Measurements from ENCODE around the gene KLK15.
A peak's percentile ranks its signal among the peaks of the same experiment; 100 is the strongest.

KLK15 gene

GRCh38 chr19:50833117-50833801 is at the start of gene KLK15:
Gene KLK15 (minus strand): TSS chr19:50833574. CDS start chr19:50831492, 2,082 bp downstream.
- DNase-seq = no peak

DNA sequence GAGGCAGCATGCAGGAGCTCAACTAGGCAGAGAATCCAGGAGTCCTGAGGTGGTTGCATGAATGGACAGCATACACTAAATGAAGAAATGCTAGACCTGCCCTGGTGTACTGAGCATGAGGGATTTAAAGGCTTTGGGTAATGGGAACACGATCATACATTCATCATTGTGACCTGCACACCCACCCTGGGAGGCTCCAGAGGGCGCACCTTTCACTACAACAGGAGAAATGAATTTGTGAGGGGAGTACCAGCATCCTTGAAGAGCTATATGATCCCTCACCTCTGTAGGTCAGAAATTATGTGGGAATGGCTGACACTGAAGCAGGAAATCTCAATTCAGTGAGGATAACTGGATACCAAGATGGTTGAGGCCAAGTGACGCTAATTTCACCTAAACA is 48.8 kb upstream of the KLK15 start:
- DNase-seq = no peak

DNA sequence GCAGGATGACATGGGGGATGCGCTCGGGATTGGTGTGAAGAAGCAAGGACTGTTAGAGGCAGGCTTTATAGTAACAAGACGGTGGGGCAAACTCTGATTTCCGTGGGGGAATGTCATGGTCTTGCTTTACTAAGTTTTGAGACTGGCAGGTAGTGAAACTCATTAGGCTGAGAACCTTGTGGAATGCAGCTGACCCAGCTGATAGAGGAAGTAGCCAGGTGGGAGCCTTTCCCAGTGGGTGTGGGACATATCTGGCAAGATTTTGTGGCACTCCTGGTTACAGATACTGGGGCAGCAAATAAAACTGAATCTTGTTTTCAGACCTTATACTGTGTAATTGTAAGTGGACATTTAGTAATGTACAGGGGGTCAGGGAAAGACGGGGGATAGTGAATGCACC is 46.9 kb upstream of the KLK15 start:
- no peak for DNase-seq

GRCh38 chr19:50878851-50879250 is 45.5 kb upstream of the KLK15 start:
- no peak for DNase-seq

GRCh38 chr19:50877338-50877737 is 44.0 kb upstream of the KLK15 start:
- DNase-seq = no peak

GRCh38 chr19:50876456-50876855 is 43.1 kb upstream of the KLK15 start:
- DNase-seq = peak; percentile 66

DNA sequence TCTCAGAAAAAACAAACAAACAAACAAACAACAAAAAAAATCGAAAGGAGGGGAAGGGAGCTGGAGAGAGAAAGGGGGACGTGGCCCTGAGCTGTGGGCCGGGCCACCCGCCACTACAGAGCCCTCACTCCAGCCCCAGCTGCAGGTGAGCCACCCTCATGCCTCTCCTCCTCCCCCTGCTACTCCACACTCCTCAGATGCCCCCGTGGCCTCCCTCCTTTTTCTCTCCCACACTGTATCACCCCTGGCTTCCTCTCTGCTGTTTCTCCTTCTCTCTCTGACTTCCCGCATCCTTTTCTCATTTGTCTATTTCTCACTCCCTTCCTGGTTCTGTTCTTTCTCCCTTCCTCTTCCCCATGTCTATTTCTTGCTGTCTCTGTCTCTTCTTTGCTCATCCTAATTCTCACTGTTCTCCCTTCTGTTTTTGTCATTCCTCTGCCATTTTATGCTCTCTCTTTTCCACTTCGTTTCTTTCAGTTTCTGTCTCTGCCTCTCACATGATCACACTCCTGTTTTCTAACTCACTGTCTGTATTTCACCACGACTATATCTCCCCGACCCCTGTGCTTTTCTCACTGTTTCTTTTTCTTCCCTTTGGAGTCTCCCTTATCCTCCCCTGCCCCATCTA is 42.5 kb upstream of the KLK15 start:
- DNase-seq = no peak

DNA sequence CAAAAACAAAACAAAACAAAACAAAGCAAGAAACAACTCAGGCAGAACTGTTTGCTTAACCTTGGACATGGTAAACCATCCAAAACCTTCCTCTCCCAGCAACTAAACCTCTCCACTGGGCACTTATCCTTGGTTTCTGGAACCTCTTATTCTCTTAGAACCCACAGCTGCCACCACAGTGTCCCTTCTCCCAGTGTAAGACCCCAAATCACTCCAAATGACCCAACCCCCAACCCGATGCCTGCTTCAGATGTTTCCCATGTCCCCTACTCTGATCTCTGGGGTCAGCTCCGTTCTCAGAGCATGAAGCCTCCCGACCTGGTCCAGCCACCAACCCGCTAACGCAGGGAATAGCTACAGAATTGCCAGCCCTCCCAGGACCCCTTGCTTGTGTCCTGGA is 40.8 kb upstream of the KLK15 start:
- DNase-seq = no peak

DNA sequence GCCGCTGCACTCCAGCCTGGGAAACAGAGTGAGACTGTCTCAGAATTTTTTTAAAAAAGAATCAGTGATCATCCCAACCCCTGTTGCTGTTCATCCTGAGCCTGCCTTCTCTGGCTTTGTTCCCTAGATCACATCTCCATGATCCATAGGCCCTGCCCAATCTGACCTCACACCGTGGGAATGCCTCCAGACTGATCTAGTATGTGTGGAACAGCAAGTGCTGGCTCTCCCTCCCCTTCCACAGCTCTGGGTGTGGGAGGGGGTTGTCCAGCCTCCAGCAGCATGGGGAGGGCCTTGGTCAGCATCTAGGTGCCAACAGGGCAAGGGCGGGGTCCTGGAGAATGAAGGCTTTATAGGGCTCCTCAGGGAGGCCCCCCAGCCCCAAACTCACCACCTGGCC is 39.7 kb upstream of the KLK15 start, which contains the start of gene KLK2:
Gene KLK2 (plus strand): TSS at position 384 of the 400 bp plus-strand sequence. CDS start 35 bp downstream, outside the sequence.
- no peak for DNase-seq

GRCh38 chr19:50870417-50871089 is 37.2 kb upstream of the KLK15 start:
- no peak for DNase-seq

DNA sequence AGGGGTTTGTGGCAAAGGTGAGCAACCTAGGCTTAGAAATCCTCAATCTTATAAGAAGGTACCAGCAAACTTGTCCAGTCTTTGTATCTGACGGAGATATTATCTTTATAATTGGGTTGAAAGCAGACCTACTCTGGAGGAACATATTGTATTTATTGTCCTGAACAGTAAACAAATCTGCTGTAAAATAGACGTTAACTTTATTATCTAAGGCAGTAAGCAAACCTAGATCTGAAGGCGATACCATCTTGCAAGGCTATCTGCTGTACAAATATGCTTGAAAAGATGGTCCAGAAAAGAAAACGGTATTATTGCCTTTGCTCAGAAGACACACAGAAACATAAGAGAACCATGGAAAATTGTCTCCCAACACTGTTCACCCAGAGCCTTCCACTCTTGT is 36.1 kb upstream of the KLK15 start:
- DNase-seq = no peak

DNA sequence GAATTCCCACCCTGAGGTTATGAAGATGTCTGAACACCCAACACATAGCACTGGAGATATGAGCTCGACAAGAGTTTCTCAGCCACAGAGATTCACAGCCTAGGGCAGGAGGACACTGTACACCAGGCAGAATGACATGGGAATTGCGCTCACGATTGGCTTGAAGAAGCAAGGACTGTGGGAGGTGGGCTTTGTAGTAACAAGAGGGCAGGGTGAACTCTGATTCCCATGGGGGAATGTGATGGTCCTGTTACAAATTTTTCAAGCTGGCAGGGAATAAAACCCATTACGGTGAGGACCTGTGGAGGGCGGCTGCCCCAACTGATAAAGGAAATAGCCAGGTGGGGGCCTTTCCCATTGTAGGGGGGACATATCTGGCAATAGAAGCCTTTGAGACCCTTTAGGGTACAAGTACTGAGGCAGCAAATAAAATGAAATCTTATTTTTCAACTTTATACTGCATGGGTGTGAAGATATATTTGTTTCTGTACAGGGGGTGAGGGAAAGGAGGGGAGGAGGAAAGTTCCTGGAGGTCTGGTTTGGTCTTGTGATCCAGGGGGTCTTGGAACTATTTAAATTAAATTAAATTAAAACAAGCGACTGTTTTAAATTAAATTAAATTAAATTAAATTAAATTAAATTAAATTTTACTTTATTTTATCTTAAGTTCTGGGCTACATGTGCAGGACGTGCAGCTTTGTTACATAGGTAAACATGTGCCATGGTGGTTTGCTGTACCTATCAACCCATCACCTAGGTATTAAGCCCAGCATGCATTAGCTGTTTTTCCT is 28.3 kb upstream of the KLK15 start:
- DNase-seq = no peak

- no peak for DNase-seq
These were observed 27.6 kb upstream of the KLK15 start for GRCh38 chr19:50861010-50861409.

GRCh38 chr19:50859849-50860248 is 26.5 kb upstream of the KLK15 start:
- no peak for DNase-seq

DNA sequence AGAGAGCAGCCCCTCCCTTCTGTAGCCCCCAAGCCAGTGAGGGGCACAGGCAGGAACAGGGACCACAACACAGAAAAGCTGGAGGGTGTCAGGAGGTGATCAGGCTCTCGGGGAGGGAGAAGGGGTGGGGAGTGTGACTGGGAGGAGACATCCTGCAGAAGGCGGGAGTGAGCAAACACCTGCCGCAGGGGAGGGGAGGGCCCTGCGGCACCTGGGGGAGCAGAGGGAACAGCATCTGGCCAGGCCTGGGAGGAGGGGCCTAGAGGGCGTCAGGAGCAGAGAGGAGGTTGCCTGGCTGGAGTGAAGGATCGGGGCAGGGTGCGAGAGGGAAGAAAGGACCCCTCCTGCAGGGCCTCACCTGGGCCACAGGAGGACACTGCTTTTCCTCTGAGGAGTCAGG is 25.5 kb upstream of the KLK15 start:
- DNase-seq = no peak

DNA sequence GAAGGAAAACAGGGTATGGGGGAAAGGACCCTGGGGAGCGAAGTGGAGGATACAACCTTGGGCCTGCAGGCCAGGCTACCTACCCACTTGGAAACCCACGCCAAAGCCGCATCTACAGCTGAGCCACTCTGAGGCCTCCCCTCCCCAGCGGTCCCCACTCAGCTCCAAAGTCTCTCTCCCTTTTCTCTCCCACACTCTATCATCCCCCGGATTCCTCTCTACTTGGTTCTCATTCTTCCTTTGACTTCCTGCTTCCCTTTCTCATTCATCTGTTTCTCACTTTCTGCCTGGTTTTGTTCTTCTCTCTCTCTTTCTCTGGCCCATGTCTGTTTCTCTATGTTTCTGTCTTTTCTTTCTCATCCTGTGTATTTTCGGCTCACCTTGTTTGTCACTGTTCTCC is 24.0 kb upstream of the KLK15 start:
- DNase-seq = no peak

DNA sequence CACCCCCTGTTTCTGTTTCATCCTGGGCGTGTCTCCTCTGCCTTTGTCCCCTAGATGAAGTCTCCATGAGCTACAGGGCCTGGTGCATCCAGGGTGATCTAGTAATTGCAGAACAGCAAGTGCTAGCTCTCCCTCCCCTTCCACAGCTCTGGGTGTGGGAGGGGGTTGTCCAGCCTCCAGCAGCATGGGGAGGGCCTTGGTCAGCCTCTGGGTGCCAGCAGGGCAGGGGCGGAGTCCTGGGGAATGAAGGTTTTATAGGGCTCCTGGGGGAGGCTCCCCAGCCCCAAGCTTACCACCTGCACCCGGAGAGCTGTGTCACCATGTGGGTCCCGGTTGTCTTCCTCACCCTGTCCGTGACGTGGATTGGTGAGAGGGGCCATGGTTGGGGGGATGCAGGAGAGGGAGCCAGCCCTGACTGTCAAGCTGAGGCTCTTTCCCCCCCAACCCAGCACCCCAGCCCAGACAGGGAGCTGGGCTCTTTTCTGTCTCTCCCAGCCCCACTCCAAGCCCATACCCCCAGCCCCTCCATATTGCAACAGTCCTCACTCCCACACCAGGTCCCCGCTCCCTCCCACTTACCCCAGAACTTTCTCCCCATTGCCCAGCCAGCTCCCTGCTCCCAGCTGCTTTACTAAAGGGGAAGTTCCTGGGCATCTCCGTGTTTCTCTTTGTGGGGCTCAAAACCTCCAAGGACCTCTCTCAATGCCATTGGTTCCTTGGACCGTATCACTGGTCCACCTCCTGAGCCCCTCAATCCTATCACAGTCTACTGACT is 21.4 kb upstream of the KLK15 start, which contains the start of gene KLK3:
Gene KLK3 (plus strand): TSS at position 280 of the 775 bp plus-strand sequence. CDS start 41 bp downstream, at position 321.
- DNase-seq = no peak

DNA sequence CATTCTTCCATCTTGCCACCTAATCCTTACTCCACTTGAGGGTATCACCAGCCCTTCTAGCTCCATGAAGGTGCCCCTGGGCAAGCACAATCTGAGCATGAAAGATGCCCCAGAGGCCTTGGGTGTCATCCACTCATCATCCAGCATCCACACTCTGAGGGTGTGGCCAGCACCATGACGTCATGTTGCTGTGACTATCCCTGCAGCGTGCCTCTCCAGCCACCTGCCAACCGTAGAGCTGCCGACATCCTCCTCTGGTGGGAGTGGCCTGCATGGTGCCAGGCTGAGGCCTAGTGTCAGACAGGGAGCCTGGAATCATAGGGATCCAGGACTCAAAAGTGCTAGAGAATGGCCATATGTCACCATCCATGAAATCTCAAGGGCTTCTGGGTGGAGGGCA is 18.2 kb upstream of the KLK15 start:
- no peak for DNase-seq

- no peak for DNase-seq
These were observed 17.4 kb upstream of the KLK15 start for GRCh38 chr19:50850738-50851137.

- DNase-seq = peak; percentile 24
These were observed 11.0 kb upstream of the KLK15 start for GRCh38 chr19:50844296-50844935.

DNA sequence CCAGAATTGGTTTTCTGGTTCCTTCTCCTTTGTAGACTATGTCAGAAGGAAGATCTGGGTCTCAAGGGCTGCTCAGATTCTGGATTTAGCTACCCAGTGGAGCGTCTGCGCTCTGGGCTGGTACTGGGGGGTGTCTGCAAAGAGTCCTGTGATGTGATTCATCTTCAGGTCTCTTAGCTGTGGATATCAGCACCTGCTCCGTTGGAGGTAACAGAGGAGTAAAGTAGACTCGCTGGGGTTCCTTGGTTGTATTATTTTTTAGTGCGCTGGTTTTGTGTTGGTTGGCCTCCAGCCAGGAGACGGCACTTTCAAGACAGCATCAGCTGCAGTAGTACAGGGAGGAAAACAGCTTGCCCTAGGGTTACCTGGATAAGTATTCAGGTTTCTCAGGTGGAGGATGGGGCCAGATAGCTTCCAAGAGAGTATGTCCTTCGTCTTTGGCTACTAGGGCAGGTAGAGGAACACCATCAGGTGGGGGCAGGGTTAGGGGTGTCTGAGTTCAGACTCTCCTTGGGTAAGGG is 10.4 kb upstream of the KLK15 start:
- DNase-seq = no peak

GRCh38 chr19:50843205-50843604 is 9.8 kb upstream of the KLK15 start:
- DNase-seq = no peak

Measured in eye (tissue), 1 donor.